ENCODE measurements around the gene DCLRE1A. TPM values are rescaled to one million over a fixed set of nuclear protein-coding genes. Genes with fewer than 3 reads are reported as not detected.

DCLRE1A gene
- total RNA-seq (2022; extraction: Qiagen RNA extraction; ENCODE audit: low read depth), result 9.9 to 12.3 TPM (median 10.4 TPM) in 5 replicates

DNA sequence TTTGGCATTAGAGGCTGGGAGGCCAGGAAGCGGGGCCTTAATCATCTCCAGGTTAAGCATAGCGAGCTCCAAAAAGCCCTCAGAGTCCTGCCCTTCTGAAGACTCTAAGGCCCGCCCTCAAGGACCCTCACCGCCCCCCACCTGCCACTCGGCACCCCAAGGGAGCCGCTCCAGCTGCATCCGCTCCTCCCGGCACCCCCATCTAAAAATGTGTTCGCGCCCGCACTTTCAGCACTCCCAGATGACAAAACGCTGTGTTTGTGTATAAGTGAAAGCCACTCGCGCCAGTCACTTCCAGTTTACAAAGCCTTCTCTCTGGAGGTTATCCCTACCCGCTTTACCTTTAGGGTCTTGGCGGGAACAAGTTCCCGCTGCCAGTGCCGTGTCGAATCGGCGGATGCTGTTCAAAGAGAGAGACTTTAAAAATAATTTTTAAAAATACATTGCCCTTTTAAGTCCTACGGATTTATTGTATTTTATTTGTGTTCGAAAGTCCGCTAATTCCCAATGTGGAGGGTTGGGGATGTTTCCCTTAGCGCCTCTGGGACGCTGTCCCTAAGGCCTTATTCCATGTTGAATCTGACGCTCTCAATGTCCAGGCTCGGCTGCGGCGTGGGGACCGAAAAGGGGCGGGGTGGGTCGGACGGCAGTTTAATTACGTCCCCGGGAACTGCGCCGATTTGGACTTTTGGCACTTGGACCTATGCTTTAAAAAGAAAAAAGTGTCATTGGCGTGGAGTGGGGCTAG lies at the start of gene DCLRE1A, which contains the start of gene NHLRC2:
TSS of gene DCLRE1A (minus strand) at position 70 of the 748 bp plus-strand sequence. CDS start 900 bp downstream, outside the sequence.
TSS of gene NHLRC2 (plus strand) at position 649 of the 748 bp plus-strand sequence. CDS start 212 bp downstream, outside the sequence.

Other genes starting within 250 kb of the DCLRE1A start
- gene NRAP, start 190.0 kb downstream of the DCLRE1A start, total RNA-seq (2022; extraction: Qiagen RNA extraction; ENCODE audit: low read depth), result not detected in 5 replicates
- gene CASP7, start 174.2 kb downstream of the DCLRE1A start, total RNA-seq (2022; extraction: Qiagen RNA extraction; ENCODE audit: low read depth), result 31.5 to 42.2 TPM (median 38.4 TPM) in 5 replicates
- gene PLEKHS1, start 102.4 kb downstream of the DCLRE1A start, total RNA-seq (2022; extraction: Qiagen RNA extraction; ENCODE audit: low read depth), result 0.05 to 0.19 TPM (median 0.08 TPM) in 4 of 5 replicates, not detected in the other
- gene NHLRC2, start 579 bp upstream of the DCLRE1A start, total RNA-seq (2022; extraction: Qiagen RNA extraction; ENCODE audit: low read depth), result 6.2 to 9.6 TPM (median 7.0 TPM) in 5 replicates
- gene ADRB1, start 189.8 kb upstream of the DCLRE1A start, total RNA-seq (2022; extraction: Qiagen RNA extraction; ENCODE audit: low read depth), result 0.54 to 0.86 TPM (median 0.76 TPM) in 5 replicates

All from A549 treated with DMSO at 1 μM for 4 hours (cell line).